Keratinocyte (primary cell): ENCODE measurements around the gene AIG1. TPM values are rescaled to one million over a fixed set of nuclear protein-coding genes. Genes with fewer than 3 reads are reported as not detected.

Experiments
- DNase-seq: peaks from one replicate; pipeline ENCODE4 v3.0.0-alpha.2; 2011; ENCODE audit warnings: low read depth, missing footprints, low spot score
- FAIRE-seq: peaks from 2 replicates; lab custom pipeline; 2011; peaks lifted over from hg19 to GRCh38; lab: Jason Lieb, UNC
- H2AFZ ChIP-seq: 2 replicates; pipeline ENCODE4 v1.6.0; 2012; ENCODE audit warnings: low read length, control low read depth, inconsistent platforms; ENCODE audit not compliant: control insufficient read depth
- H3K27ac ChIP-seq: 2 replicates; pipeline ENCODE4 v1.5.1; 2011; ENCODE audit warnings: low read length; ENCODE audit not compliant: control insufficient read depth, insufficient read depth
- H3K27me3 ChIP-seq: 3 replicates; pipeline ENCODE4 v1.6.0; 2011; ENCODE audit warnings: low read length; ENCODE audit not compliant: control insufficient read depth, insufficient read depth; ENCODE audit errors: extremely low read depth
- H3K36me3 ChIP-seq, 2 experiments: 2 replicates in 1 of 2; 3 replicates in 1 of 2; pipeline ENCODE4 v1.5.1; 2011; ENCODE audit warnings: low read length in 2 of 2, mild to moderate bottlenecking in 1 of 2; ENCODE audit not compliant: control insufficient read depth in 2 of 2, insufficient read depth in 2 of 2; ENCODE audit errors: extremely low read depth in 1 of 2
- H3K4me1 ChIP-seq: 3 replicates; pipeline ENCODE4 v1.5.1; 2011; ENCODE audit warnings: low read length; ENCODE audit not compliant: control insufficient read depth, insufficient read depth; ENCODE audit errors: extremely low read depth
- H3K4me2 ChIP-seq: 3 replicates; pipeline ENCODE4 v1.6.0; 2011; ENCODE audit warnings: low read depth, low read length; ENCODE audit not compliant: control insufficient read depth, insufficient read depth; ENCODE audit errors: extremely low read depth
- H3K4me3 ChIP-seq, 3 experiments: fragments of 200-600 bp in 1 of 3; sonication (generic) in 1 of 3; 2 replicates in 2 of 3; 3 replicates in 1 of 3; pipeline ENCODE4 v1.5.1; 2011 to 2016; ENCODE audit warnings: low read length in 3 of 3, mild to moderate bottlenecking in 3 of 3, control low read depth in 2 of 3, inconsistent platforms in 1 of 3, low read depth in 1 of 3, mixed read lengths in 1 of 3, mixed run types in 1 of 3, moderate library complexity in 1 of 3; ENCODE audit not compliant: control insufficient read depth in 2 of 3, insufficient read depth in 2 of 3; ENCODE audit errors: extremely low read depth in 1 of 3
- H3K79me2 ChIP-seq: 2 replicates; pipeline ENCODE4 v1.6.0; 2012; ENCODE audit warnings: low read length; ENCODE audit not compliant: control insufficient read depth, insufficient read depth
- H3K9ac ChIP-seq: 3 replicates; pipeline ENCODE4 v1.6.0; 2011; ENCODE audit warnings: low read length; ENCODE audit not compliant: control insufficient read depth, insufficient read depth; ENCODE audit errors: extremely low read depth
- H3K9me1 ChIP-seq: 3 replicates; pipeline ENCODE4 v1.6.0; 2011; ENCODE audit warnings: low read length; ENCODE audit not compliant: control insufficient read depth, insufficient read depth; ENCODE audit errors: extremely low read depth
- H3K9me3 ChIP-seq: 2 replicates; pipeline ENCODE4 v1.5.1; 2012; ENCODE audit warnings: low read depth, low read length; ENCODE audit not compliant: control insufficient read depth
- H4K20me1 ChIP-seq: 3 replicates; pipeline ENCODE4 v1.6.0; 2011; ENCODE audit warnings: low read length; ENCODE audit not compliant: control insufficient read depth, insufficient read depth; ENCODE audit errors: extremely low read depth
- EZH2 ChIP-seq: IDR thresholded peaks from one replicate; pipeline ENCODE4 v1.6.1; 2012; ENCODE audit warnings: inconsistent platforms, mild to moderate bottlenecking, low read length, moderate library complexity
- dilution Hi-C: fragments of 300-500 bp; cut with MboI; formaldehyde crosslinking; loops from one replicate; pipeline ENCODE4 v1.7.0; 2020; ENCODE audit warnings: low sequenced_read_pairs; ENCODE audit not compliant: extremely low pct_ligation_motif_present
- polyA plus RNA-seq, 5 experiments: library from polyadenylated mRNA; depleted of rRNA in 3 of 5; stranded (reverse) in 3 of 5; stranded (forward) in 1 of 5; unstranded in 1 of 5; fragments of >200 nt; gene quantifications; 1 replicate in 1 of 5; 2 replicates in 3 of 5; 3 replicates in 1 of 5; pipeline versions ENCODE4 v1.2.1 to v1.2.3, GENCODE V29; 2011 to 2012; ENCODE audit warnings: missing spikeins in 2 of 5, low read depth in 1 of 5, low replicate concordance in 1 of 5
- TF ChIP-seq, protein P1 (sequence below), 3 experiments: IDR thresholded peaks in 1 of 3; conservative IDR thresholded peaks in 1 of 3; optimal IDR thresholded peaks in 1 of 3; 2 replicates in 2 of 3; 3 replicates in 1 of 3; pipeline versions ENCODE3 to v1.5.1; 2011; ENCODE audit warnings: low read length in 3 of 3, mild to moderate bottlenecking in 3 of 3, moderate library complexity in 2 of 3, control low read depth in 1 of 3, inconsistent platforms in 1 of 3; ENCODE audit not compliant: insufficient read depth in 2 of 3; ENCODE audit errors: extremely low read depth in 1 of 3

Gene AIG1
- polyA plus RNA-seq, 1 donor (not counting 4 experiments of a cell fraction or from before 2014, with no cell fraction given), result 77.1 TPM

DNA sequence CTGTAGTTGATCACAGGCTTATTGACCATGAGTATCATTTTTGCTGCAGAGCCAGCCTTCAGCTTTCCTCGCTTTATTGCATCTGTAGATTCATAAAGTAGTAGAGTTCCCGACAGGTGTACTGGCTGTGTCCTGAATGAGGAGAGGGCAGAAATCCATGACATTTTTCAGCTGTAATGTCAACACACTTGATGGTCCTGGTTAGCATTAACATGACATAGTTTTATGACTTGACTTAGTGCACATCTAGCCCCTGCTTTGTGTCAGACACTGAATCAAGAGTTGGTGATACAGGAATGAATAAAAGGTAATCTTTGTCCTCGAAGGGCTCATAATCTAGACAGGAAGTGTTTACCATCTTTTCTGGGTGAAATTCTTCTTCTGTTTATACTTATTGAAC, 55.0 kb downstream of the AIG1 start:
- no peak overlapping the region for H3K4me2 ChIP-seq
- no peaks in the 10 kb centered on the region for H3K79me2 ChIP-seq
- FAIRE-seq, result no peak
- dilution Hi-C loops, result no loop called here
- DNase-seq, result no peak
- H3K36me3 ChIP-seq, result no peaks in the 10 kb centered on the region
- no peak overlapping the region for H3K9ac ChIP-seq
- no peaks in the 10 kb centered on the region for H3K9me3 ChIP-seq
- H3K27me3 ChIP-seq, result no peaks in the 10 kb centered on the region
- H3K4me3 ChIP-seq, result no peak overlapping the region
- H4K20me1 ChIP-seq, result no peaks in the 10 kb centered on the region
- H3K4me1 ChIP-seq, result peaks cover 10% of the 10 kb centered on the region
- TF ChIP-seq, protein P1, sequence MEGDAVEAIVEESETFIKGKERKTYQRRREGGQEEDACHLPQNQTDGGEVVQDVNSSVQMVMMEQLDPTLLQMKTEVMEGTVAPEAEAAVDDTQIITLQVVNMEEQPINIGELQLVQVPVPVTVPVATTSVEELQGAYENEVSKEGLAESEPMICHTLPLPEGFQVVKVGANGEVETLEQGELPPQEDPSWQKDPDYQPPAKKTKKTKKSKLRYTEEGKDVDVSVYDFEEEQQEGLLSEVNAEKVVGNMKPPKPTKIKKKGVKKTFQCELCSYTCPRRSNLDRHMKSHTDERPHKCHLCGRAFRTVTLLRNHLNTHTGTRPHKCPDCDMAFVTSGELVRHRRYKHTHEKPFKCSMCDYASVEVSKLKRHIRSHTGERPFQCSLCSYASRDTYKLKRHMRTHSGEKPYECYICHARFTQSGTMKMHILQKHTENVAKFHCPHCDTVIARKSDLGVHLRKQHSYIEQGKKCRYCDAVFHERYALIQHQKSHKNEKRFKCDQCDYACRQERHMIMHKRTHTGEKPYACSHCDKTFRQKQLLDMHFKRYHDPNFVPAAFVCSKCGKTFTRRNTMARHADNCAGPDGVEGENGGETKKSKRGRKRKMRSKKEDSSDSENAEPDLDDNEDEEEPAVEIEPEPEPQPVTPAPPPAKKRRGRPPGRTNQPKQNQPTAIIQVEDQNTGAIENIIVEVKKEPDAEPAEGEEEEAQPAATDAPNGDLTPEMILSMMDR (optimal IDR thresholded peaks at IDR 0.05 in 1 of 3, IDR thresholded peaks at IDR 0.05 in 1 of 3, conservative IDR thresholded peaks at IDR 0.05 in 1 of 3; ENCODE audit: extremely low read depth in 1 of 3, insufficient read depth in 2 of 3, low read length in 3 of 3), result no peak
- no peak for TF ChIP-seq EZH2
- no peak overlapping the region for H3K27ac ChIP-seq
- no peaks in the 10 kb centered on the region for H3K9me1 ChIP-seq
- H2AFZ ChIP-seq, result no peak overlapping the region

DNA sequence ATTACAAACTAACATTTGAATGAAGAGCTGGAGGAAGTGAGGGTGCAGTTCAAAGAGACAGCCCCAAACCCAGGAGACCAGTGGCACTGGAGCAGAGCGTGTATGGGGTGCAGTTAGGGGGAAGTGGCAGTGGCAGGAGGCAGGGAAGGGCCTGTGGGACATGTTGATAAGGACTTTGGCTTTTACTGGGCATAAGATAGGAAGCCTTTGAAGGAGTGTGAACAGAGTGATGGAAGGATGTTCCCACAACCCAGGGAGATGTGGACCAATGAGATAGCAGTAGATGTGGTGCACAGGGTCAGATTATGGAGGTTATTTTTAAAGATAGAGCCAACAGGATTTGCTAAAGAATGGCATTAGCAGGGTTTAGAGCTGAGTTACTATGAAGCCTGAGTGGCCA, 56.4 kb downstream of the AIG1 start:
- DNase-seq (no peak), FAIRE-seq (no peak)
- Histone ChIP-seq H4K20me1 (no peaks in the 10 kb centered on the region), H3K27me3 (no peaks in the 10 kb centered on the region), H3K9me3 (no peaks in the 10 kb centered on the region), H3K4me1 (no peaks in the 10 kb centered on the region), H3K27ac (no peak overlapping the region), H3K9me1 (no peaks in the 10 kb centered on the region), H3K9ac (no peak overlapping the region), H3K36me3 (no peaks in the 10 kb centered on the region), H3K4me3 (no peak overlapping the region), H3K4me2 (no peak overlapping the region), H3K79me2 (no peaks in the 10 kb centered on the region), H2AFZ (no peak overlapping the region)
- TF ChIP-seq EZH2, result no peak
- TF ChIP-seq, protein P1 (optimal IDR thresholded peaks at IDR 0.05 in 1 of 3, IDR thresholded peaks at IDR 0.05 in 1 of 3, conservative IDR thresholded peaks at IDR 0.05 in 1 of 3; ENCODE audit: extremely low read depth in 1 of 3, insufficient read depth in 2 of 3, low read length in 3 of 3), result no peak
- dilution Hi-C loops, result no loop called here
